ENCODE data around the gene LRP1B. TPM values are rescaled to one million over a fixed set of nuclear protein-coding genes. Genes with fewer than 3 reads are reported as not detected.

LRP1B gene
- total RNA-seq, 1 donor from 2014 or later: 0.25 TPM

DNA sequence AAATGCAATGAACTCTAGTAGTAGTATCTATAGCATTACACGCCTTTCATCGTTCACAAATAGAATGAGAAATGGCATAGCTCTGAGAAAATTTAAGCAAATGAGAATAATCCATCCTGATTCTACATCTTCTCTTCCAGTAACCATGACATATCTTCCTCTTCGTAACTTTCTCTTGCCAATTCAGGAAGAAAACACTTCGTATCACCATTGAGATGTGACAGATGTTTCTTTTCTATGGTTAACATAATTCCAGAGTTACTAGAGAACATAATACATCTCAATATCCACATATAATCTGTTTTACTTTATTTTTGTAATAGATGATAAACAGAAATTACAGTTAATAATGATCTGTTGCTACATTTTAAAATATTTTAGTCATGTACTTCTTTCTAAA lies 1527.4 kb downstream of the LRP1B start:
- Mint-ChIP-seq H3K27me3 (ENCODE audit: low read depth) (no peaks in the 10 kb centered on the region), H3K4me1 (ENCODE audit: low read depth) (peaks cover 4% of the 10 kb centered on the region), H3K4me3 (ENCODE audit: unreplicated experiment) (no peak overlapping the region), H3K36me3 (ENCODE audit: low read depth) (no peaks in the 10 kb centered on the region), H3K27ac (ENCODE audit: unreplicated experiment) (no peak overlapping the region), H3K9me3 (ENCODE audit: low read depth) (no peaks in the 10 kb centered on the region)
- TF ChIP-seq, protein P1, sequence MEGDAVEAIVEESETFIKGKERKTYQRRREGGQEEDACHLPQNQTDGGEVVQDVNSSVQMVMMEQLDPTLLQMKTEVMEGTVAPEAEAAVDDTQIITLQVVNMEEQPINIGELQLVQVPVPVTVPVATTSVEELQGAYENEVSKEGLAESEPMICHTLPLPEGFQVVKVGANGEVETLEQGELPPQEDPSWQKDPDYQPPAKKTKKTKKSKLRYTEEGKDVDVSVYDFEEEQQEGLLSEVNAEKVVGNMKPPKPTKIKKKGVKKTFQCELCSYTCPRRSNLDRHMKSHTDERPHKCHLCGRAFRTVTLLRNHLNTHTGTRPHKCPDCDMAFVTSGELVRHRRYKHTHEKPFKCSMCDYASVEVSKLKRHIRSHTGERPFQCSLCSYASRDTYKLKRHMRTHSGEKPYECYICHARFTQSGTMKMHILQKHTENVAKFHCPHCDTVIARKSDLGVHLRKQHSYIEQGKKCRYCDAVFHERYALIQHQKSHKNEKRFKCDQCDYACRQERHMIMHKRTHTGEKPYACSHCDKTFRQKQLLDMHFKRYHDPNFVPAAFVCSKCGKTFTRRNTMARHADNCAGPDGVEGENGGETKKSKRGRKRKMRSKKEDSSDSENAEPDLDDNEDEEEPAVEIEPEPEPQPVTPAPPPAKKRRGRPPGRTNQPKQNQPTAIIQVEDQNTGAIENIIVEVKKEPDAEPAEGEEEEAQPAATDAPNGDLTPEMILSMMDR (IDR thresholded peaks at IDR 0.05): no peak
- DNase-seq (ENCODE audit: low spot score): no peak

DNA sequence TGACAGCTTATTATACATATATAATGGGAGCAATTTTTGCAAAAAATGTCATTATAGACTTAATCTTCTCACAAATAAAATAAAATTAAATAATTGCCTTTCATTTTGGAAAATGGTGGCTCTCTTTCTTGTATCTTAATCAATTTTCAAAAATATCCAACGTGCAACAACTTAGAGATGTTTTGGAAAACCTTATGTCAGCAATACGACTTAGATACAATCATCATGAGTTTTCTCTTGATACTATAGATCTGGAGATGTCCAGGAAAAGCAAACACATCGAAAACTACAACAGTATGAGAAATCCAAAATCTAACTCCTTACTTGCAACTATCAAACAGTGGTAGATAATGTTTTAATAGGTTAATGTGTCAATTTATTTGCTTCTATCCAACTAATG lies 1529.0 kb downstream of the LRP1B start:
- TF ChIP-seq, protein P1 (IDR thresholded peaks at IDR 0.05): no peak
- Mint-ChIP-seq H3K36me3 (ENCODE audit: low read depth) (no peaks in the 10 kb centered on the region), H3K27ac (ENCODE audit: unreplicated experiment) (no peak overlapping the region), H3K4me1 (ENCODE audit: low read depth) (peaks cover 4% of the 10 kb centered on the region), H3K9me3 (ENCODE audit: low read depth) (no peaks in the 10 kb centered on the region), H3K27me3 (ENCODE audit: low read depth) (no peaks in the 10 kb centered on the region), H3K4me3 (ENCODE audit: unreplicated experiment) (no peak overlapping the region)
- no peak for DNase-seq (ENCODE audit: low spot score)

DNA sequence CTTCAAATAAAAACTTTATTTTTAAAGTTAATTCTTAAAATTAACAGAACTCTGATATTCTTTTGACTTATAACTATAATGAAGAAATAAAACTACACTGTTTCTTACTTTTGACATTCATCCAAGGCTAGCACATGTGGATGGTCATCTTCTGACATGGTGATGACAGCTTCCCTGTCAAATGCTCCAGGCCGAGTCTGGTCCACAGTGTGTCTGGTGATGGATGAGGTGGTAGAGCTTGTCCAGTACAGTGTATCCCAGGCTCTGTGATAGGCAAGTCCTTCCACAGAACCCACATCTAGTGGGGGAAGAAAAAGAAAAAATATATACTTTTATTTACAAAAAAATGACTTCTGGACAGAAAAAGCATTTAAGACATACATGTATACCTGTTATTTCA lies 1529.5 kb downstream of the LRP1B start:
- TF ChIP-seq, protein P1 (IDR thresholded peaks at IDR 0.05): no peak
- peaks cover 4% of the 10 kb centered on the region for H3K4me1 Mint-ChIP-seq (ENCODE audit: low read depth)
- no peaks in the 10 kb centered on the region for H3K9me3 Mint-ChIP-seq (ENCODE audit: low read depth)
- no peak overlapping the region for H3K4me3 Mint-ChIP-seq (ENCODE audit: unreplicated experiment)
- no peak overlapping the region for H3K27ac Mint-ChIP-seq (ENCODE audit: unreplicated experiment)
- peaks cover under 1% of the 10 kb centered on the region for H3K27me3 Mint-ChIP-seq (ENCODE audit: low read depth)
- H3K36me3 Mint-ChIP-seq (ENCODE audit: low read depth): no peaks in the 10 kb centered on the region
- no peak for DNase-seq (ENCODE audit: low spot score)

DNA sequence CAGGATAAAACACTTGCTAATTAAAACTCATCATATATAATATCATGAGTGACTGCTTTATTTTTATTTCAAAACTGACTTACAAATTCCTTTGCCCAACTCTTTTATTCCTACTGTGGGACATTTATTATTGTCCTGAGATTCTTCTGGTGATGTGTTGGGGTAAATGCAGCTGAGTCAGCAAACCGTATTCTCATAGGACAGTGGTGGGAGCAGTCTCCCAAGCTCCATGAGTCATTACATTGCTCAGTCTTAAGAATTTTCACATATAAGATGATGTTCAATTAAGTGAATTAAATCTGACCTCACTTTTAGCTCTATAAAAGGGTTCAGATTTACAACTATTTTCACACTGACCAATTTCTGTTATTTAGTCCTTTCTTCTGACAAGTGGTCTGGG lies 1530.7 kb downstream of the LRP1B start:
- no peak overlapping the region for H3K4me3 Mint-ChIP-seq (ENCODE audit: unreplicated experiment)
- H3K27ac Mint-ChIP-seq (ENCODE audit: unreplicated experiment): no peak overlapping the region
- H3K27me3 Mint-ChIP-seq (ENCODE audit: low read depth): peaks cover 2% of the 10 kb centered on the region
- peaks cover 4% of the 10 kb centered on the region for H3K4me1 Mint-ChIP-seq (ENCODE audit: low read depth)
- no peaks in the 10 kb centered on the region for H3K36me3 Mint-ChIP-seq (ENCODE audit: low read depth)
- TF ChIP-seq, protein P1 (IDR thresholded peaks at IDR 0.05): no peak
- no peaks in the 10 kb centered on the region for H3K9me3 Mint-ChIP-seq (ENCODE audit: low read depth)
- DNase-seq (ENCODE audit: low spot score): no peak

DNA sequence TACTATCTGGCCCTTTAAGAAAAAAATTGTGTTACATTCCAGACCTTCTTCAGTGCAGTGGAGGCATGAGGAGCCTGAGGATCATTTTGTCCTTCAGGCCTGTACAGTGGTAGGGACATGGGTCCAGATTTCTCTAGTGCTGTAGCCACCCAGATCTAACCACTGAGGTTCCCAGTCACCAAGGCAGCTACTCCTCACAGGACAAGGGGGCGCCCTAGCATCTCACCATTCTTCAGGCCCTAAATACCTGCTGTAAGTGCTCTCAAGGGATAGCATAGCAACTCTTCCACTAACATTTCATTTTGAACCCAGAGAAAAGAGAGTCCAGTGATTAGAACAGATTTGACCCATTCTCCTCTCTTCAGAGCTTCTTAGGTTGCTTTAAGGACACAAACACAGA lies 1533.0 kb downstream of the LRP1B start:
- Mint-ChIP-seq H3K4me1 (ENCODE audit: low read depth) (peaks cover 4% of the 10 kb centered on the region), H3K4me3 (ENCODE audit: unreplicated experiment) (no peak overlapping the region), H3K27ac (ENCODE audit: unreplicated experiment) (no peak overlapping the region), H3K9me3 (ENCODE audit: low read depth) (no peaks in the 10 kb centered on the region), H3K27me3 (ENCODE audit: low read depth) (peaks cover 2% of the 10 kb centered on the region), H3K36me3 (ENCODE audit: low read depth) (no peaks in the 10 kb centered on the region)
- no peak for DNase-seq (ENCODE audit: low spot score)
- TF ChIP-seq, protein P1 (IDR thresholded peaks at IDR 0.05): no peak
